GM18517 (cell line): Measurements from ENCODE around the gene FZD2.
"Not testable (repeated sequence)": the region's sequence is repeated elsewhere in the genome, so short reads cannot be mapped to it uniquely, and the experiment has no call there.

Experiments
- ATAC-seq: cut with Tn5 transposase; IDR thresholded peaks from one replicate; pipeline ENCODE4 v1.9.1; 2021; ENCODE audit warnings: mild to moderate bottlenecking, moderate library complexity; ENCODE audit not compliant: unreplicated experiment

Gene FZD2

DNA sequence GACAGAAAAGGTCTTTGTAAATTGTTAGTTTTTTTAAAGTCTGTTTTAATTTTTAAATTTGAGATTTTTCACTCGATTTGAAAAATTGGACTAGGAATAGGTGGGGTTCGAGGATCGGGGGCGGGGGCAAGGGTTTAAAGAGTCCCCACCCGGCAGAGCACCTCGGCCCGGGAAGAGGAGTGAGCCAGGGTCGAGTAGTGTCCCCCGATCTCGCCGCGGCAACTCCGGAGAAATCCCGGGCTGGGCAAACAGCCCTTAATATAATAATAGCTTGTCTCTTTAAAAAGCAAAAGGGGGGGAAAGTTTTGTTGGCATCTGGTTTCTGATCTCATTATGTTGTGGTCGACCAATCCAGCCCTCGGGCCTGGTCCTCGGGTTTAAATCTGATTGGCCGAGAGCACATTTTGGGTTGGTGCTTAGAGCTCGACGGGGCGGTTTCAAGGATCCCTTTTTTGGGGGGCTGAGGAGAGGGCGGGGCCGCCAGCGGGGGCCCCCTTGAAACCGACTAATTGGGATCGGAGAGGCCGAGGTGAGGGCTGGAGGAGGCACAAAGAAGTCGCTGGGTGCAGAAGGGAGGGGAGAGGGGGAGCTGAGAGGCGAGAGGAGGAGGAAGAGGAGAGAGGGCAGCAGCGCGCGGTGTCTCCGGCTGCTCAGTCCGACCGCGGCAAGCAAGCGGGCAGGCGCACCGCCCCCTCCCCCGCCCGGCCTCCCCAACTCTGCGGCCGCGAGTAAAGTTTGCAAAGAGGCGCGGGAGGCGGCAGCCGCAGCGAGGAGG, at the start of gene FZD2:
Gene FZD2, plus strand, starts transcription at position 653 of the 775 bp plus-strand sequence. CDS start 205 bp downstream, outside the sequence.
- no peak for ATAC-seq

DNA sequence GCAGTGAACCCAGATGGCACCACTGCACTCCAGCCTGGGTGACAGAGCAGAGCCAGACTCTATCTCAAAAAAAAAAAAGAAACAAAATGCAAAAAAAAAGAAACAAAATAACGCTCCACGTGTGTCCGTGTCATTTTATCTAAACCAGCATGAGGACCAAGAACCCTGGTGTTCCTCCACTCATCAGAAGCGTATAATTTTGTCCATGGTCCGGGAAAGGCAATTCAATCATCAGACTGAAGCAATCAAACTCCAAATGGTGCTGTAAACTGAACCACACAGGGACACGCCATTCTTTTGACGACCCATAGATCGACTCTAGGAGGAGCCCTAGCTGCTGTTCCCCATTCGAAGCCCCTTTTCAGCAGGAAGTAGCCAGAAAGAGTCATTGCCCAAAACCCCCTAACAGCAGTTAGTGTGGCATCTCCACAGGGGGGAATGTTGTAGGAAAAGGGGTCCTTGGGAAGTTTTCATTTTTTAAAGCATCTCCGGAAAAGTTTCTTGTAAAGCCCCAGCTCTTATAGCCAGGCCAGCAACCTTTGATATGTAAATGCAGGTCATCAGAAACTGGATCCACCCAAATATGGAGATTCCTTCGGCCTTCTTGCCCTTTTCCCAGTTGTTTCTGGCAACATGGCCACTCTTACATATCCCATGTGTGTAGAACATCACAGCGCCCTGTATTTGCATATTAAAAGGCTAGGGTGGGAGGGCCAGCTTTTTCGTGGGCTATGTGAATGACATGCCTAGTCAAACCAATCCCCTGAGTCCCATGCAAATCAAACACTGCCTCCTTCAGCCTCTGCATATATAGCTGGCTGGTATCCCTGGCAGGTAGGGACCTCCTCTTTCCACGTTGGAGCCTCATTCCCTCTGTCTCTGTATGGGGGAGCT, 45.8 kb upstream of the FZD2 start:
- ATAC-seq: not testable (repeated sequence)

DNA sequence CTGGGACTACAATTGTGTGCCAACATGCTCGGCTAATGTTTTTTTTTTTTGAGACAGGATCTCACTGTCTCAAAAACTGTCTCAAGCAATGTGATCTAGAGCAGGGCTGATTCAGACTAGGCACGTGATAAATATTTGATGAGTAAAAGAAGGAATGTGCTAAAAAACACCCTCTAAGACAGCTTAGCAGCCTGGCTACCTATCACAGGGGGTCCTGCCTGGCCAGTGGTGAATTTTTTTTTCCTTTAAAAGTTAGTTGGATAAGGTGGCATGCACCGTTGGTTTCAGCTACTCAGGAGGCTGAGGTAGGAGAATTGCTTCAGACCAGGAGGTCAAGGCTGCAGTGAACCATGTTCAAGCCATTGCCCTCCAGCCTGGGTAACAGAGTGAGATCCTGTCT, 39.3 kb upstream of the FZD2 start:
- no peak for ATAC-seq

DNA sequence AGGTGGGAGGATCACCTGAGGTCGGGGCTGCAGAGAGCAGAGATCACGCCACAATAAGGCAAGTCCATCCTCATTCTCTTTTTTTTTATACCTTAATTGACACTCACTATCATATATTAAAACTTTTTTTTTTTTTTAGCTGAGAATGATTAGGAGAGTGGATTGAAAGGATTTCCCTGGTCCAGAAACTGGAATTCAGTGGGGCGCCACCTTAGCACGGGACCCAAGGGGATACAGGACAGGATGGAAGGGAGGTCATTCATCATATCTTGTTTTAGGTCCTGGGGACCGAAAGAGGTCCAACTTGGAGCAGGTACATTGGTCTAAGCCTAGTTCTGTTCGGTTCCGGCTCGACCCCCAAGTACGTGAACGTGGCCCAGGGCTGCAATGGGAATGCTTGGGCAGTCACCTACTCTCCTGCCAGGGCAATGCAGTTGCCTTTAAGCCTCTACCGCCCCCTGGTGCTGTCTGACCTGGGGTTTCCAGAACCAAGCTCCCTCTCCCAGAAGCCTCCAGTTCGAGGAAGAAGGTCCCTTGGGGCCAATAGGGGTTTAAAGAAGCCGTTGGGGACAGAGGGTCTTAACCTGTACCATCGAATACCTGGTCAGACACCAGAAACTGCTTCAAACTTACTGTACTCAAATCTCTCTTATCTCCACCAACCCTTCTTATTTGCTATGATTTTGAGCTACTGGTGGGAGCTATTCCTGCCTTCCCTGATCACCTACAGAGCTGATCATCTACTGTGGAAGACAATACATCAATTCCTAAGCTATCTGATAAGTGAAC, 34.2 kb upstream of the FZD2 start:
- no peak for ATAC-seq

DNA sequence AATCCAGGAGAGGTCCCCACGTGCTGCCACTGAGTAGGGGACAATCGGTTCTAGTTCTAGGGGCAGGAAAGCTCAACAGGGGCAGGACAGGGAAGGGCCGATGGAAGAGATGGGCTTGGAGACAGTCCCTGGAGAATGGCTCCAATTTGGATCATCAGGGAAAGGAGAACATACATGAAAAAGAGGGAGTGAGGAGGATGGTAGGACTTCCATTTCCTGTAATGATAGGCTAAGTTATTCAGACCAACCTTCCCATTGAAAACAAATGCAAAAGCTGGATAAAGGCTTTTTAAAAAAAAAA, 33.7 kb upstream of the FZD2 start:
- no peak for ATAC-seq

DNA sequence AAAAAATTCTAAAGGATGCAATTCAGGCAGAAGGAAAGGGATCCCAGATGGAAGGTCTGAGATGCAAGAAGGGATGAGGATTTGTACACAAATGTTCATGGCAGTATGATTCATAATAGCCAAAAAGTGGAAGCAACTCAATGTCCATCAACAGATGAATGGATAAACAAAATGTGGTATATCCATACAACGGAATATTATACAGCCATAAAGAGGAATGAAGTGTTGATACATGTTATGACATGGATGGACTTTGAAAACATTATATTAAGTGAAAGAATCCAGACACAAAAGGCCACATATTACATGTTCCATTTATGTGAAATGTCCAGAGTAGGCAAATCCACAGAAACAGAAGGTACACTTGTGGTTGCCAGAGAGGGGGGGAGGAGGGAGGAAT, 30.2 kb upstream of the FZD2 start:
- ATAC-seq: no peak

DNA sequence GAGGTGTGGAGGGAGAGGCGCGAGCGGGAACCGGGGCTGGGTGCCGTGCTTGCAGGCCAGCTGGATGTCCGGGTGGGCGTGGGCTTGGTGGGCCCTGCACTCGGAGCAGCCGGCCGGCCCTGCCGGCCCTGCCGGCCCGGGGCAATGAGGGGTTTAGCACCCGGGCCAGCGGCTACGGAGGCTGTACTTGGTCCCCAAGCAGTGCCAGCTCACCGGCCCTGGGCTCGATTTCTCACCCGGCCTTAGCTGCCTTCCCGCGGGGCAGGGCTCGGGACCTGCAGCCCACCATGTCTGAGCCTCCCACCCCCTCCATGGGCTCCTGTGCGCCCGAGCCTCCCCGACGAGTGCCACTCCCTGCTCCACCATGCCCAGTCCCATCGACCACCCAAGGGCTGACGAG, 29.3 kb upstream of the FZD2 start:
- no peak for ATAC-seq

DNA sequence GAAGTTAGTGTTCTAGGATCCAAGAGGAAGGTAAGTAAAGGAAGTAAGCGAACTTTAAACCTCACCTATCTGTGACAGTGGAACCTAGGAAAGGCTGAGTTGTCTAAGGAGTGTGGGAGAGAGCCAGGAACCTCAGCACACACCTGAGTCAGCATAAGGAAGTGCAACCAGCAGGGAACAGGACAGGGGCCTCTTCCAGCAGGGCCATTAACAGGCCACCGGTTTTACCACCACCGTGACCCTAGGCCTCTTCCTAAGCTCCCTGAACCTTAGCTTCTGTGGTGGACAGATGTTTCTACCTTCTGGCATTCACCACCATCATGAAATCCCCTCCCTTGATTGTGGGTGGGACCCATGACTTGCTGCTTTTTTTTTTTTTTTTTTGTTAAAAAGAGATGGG, 27.4 kb upstream of the FZD2 start:
- no peak for ATAC-seq

DNA sequence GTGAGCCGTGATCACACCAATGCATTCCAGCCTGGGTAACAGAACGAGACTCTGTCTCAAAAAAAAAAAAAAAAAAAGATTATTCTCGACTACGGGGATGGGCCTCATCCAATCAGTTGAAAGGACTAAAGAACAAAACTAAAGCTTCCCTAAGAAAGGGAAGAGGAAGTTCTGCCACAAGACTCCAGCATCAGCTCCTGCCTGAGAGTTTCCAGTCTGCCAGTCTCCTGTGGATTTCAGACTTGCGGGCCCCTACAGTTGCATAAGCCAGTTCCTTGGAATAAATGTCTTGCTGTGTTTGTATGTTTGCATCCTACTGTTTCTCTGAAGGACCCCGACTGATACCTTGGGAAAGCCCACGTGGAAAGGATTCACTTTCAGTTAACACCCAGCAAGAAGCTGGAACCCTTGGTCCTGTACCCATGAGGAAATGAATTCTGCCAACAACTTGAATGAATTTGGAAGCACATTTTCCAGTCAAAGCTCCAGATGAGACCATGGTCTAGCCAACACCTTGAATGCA, 26.3 kb upstream of the FZD2 start:
- ATAC-seq: no peak

DNA sequence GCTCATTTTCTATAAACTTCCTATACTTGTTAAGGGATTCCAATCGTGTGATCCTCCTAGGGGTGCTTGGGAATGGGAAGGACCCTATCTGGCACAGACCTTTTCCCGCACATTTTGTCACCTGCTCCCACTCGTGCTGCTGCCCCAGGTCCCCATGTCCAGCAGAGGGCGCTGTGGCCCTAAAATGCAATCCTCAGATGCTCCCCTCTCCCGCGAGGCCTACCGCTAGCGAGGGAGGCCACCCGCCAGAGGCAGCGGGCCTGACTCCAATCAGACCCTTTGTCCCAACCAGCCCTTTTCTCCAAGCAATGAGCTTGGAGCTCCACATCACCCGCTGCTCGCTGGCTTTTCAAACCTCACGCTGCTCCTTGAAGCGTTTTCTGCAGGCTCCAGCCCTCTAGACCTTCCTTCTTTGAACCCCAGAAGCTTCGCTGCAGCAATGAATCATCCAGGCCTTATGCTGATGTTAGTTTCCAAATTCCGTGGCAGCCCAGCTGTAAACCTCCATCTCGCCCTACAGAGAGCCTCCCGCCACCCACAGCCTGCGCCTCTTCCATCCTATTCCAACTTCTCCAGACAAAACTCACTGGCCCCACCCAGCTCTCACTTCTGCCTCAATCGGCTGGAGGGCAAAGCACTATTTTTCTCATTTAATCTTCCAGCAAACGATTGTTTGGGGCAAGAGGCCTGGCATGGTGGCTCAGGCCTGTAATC, 23.6 kb upstream of the FZD2 start:
- ATAC-seq: no peak

DNA sequence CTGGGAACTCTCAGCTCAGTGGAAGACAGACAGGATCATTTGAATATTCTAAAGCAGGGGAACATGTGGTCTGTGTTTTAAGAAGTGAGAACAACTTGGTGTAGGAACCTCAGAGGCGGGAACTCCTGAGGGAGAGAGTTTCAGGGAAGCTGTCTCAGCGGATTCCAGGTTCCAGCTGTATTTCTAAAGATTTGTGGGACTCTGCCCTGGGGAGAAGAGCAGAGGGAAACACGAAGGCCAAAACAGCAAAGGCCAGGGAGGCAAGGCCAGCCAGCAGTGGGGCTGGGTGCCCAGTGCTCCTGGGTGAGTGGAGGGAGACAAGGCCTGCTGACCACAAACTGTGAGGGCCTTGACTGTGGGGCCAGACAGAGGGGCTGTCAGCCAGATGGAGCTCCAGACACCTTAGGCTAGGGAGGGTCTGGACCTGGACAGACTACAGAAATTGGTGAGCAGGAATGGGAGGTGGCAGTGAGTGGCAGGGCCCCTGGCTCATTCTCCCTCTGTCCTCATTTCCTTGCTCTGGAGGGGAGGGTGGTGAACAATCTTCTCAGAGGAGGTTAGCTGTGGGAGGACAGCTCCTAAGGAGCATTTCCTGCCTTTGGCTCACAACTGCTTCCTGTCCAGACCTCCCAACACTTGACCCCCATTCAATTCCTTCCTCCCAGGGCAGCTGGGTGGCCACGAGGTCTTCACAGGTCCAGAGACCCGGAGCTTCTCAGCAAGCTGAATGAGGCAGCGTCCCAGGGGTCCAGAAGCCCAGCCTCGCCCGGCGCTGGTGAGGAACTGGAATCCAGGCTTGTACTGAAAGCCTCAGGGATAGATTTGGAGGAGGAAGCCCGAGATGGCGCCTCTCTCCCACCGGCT, 21.0 kb upstream of the FZD2 start:
- ATAC-seq: no peak

DNA sequence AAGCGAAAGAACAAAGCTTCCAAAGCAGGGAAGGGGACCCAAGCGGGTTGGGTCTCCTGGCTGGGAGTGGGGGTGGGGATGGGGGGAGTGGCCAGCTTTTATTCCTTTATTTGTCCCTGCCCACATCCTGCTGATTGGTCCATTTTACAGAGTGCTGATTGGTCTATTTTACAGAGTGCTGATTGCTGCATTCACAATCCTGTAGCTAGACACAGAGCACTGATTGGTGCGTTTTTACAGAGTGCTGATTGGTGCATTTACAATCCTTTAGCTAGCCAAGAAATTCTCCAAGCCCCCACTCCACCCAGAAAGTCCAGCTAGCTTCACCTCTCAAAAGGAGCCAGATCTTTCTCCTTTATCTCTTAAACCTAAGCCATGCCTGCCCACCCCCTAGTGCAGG, 19.4 kb upstream of the FZD2 start:
- ATAC-seq: not testable (repeated sequence)

DNA sequence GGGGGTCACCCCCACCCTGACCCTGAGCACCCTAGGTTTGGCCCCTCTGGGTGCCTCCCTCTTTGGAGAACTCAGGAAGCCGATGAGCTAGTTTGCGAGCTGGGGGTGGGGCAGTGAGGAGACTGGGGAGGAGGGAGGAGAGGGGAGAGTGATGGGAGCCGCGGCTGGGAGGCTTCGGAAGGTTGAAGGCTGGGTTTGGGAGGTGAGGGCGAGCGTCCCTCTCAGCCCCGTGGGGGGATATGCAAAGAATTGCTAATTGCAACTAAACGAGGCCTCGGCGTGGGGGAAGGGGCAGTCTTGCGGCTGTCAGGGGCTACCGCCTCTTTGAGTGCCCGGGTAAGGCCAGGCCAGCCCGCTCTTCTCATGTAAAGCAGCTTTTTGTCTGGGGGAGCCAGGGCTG, 17.6 kb upstream of the FZD2 start:
- no peak for ATAC-seq

DNA sequence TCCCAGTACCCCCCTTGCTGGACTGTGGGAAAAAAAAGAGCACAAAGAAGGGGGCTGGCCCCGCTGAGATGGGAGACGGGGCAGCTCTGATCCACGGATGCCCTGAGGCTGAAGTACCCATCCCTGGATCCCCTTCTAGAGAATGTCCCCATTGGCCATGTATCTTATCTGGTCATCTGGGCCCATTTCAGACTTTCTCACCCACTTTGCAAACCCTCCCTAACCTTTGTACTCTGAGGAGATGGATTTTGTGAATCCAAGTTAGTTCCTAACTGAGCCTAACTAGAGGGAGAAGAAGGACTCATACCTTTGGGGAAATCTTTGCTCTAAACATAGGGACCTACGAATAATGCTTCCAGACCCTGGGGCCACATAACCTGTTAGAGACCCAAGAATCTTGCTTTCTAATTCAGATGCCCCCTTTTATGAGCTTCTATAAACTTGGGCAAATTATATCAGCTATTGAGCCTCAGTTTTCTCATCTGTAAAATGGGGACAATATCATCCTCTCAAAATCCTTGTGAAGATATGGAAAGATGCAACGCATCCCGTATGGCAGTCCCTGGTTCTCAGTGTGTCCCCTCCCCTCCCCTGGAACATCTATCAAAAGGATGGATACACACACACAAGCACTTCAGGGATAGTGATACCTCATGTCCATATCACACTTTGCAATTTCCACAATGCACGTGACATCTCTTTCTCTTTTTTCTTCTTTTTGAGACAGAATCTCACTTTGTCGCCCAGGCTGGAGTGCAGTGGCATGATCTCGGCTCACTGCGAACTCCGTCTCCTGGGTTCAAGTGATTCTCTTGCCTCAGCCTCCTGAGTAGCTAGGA, 16.8 kb upstream of the FZD2 start:
- no peak for ATAC-seq

DNA sequence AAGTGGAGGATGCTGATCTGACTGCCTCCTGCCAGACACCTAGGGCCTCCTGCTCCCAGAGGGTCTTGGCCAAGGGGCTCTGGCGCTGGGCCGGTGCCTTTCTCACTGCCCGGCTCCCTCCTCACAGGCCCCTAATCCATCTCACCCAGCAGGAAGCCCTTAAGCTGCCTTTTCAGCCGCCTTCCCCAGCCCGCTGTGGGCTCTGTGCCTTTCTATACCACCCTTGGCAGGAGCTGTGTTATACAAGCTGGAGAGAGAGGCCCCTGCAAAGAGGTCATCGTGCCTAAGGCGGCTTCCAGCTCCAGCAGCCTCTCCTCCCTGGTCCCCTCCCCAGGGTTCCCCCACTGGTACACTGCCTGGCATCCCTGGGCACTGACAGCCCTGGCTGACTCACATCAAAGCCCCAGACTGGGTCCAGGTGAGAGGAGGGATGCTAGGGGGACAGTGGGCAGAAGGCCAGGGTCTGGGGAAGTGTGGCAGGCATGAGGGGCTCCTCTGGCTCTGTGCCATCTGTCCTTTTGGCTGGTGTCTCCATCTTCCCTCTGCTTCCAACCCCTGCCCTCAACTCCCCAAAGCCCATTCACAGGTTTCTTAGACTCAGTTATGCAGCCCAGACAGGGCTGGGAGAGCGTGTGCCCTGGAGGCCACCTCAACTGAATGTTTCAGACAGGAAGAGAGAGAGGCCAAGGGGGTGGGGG, 15.3 kb upstream of the FZD2 start:
- ATAC-seq: no peak

DNA sequence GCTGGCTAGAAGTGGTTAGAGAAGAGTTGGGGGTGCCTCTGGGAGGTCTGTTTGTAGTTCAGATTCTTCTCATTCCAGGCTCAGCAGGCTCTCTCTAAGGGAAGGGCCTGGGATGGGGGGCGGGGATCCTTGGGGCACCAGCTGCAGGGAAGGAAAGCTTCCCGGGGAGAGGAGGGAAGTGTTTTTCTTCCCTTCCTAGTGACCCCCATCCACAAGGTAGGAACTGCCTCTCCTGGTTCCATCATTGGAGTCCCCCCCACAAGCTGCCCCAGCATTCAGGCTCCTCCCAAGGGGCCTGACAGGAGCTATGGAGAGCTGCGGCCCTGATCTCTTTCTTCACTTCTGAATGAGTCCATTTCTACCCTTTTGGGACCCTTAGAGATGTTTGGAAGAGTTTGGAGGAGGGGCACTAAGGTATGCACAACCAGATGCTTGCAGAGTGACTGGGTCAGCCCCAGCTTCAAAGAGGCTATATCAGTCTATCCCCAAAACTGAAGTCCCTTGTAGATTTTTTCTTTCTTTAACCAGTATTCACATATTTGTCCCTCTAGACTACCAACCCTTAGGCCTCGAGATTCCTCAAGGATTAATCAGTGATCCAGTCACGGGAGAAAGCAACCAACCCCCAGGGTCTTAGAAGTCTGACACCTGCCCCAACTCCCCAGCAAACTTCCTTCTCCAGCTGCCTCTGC, 13.9 kb upstream of the FZD2 start:
- no peak for ATAC-seq

DNA sequence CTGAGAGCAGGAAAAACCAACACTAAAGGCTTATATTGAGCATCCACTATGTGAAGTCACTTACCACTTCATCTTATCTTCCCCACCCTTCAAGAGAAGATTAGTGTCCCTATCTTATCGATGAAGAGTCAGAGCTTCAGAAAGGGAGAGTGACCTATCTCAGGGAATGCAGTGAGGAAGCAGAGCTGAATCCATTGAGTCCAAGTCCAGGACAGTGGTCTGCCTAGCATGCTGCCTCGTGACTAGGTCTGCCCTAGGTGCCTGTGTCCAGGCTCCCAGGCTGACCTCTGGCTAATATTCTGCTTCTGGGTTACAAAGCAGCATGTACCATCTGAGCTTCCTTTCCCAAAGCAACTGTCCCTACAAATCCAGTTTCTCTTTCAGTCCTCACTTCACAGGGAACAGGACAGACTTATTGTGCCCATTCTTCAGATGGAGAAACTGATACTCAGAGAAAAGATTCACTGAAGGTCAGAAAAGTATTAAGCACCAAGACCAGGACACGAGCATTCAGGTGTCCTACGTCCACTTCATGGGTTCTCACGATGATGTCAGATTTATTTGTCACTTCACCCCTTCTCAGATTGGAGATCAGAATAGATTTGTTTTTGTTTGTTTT, 13.3 kb upstream of the FZD2 start:
- ATAC-seq: no peak
